Measurements from ENCODE around the gene FAM149A.

GRCh38 chr4:186159613-186160012 is 55.1 kb downstream of the FAM149A start:
- TF ChIP-seq CTCF (IDR thresholded peaks at IDR 0.05) (no peak), EZH2 (IDR thresholded peaks at IDR 0.05; ENCODE audit: borderline replicate concordance, insufficient read depth, low read depth, low read length, poor library complexity, severe bottlenecking) (no peak)

All from B cell (primary cell).